Measurements from ENCODE around the gene KATNAL2. TPM values are rescaled to one million over a fixed set of nuclear protein-coding genes. Genes with fewer than 3 reads are reported as not detected.

Gene KATNAL2
- polyA plus RNA-seq, 3 donors = 0.35 to 0.36 TPM; not detected in 1

DNA sequence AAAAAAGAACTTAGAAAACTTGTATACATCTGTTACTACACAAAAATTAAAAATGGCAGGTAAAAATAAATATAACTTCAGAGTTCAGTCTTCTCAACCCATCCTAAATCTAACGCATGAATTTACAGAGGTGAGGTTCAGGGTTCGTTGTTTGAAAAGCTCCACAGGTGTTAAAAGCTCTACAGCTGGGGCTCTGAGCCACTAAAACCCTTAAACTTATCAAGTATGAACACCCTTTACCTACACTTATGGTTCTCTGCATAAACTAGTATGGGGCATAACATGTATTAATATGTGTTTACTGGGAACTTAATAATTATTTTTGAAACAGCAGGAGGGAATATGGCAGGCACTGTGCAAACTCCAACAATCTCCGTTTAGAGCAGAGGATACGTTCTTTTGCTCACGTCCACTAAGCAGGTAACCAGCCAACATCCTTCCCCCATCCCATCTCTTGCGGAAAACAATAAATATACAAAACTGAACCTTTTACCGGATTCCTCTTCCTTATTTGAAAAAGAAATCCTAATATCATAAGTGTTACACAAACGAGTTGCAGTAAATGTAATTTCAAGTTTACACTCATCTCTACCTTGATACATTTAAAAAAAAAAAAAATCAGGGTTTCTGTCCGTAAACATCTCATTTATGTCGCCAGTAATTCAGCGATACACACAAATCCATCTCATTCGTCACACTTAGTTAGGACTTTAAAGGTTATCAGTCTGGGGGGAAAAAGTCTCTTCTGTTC, 1.4 kb upstream of the KATNAL2 start:
- DNase-seq = no peak
- H3K9me3 ChIP-seq (replicated peaks in 1 of 2; ENCODE audit: control insufficient read depth in 1 of 2, insufficient read depth in 1 of 2, low read length in 2 of 2) = no peaks in the 10 kb centered on the region
- H3K4me3 ChIP-seq (replicated peaks in 1 of 3; ENCODE audit: low read depth in 2 of 3, low read length in 3 of 3) = peak overlapping the region; percentile 63 to 98 (median 84)
- intact Hi-C loops (cut with micrococcal nuclease) = no loop called here
- TF ChIP-seq, protein P1, sequence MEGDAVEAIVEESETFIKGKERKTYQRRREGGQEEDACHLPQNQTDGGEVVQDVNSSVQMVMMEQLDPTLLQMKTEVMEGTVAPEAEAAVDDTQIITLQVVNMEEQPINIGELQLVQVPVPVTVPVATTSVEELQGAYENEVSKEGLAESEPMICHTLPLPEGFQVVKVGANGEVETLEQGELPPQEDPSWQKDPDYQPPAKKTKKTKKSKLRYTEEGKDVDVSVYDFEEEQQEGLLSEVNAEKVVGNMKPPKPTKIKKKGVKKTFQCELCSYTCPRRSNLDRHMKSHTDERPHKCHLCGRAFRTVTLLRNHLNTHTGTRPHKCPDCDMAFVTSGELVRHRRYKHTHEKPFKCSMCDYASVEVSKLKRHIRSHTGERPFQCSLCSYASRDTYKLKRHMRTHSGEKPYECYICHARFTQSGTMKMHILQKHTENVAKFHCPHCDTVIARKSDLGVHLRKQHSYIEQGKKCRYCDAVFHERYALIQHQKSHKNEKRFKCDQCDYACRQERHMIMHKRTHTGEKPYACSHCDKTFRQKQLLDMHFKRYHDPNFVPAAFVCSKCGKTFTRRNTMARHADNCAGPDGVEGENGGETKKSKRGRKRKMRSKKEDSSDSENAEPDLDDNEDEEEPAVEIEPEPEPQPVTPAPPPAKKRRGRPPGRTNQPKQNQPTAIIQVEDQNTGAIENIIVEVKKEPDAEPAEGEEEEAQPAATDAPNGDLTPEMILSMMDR (IDR thresholded peaks at IDR 0.05) = no peak
- H3K4me2 ChIP-seq (replicated peaks; ENCODE audit: extremely low read depth, low read length, poor library complexity, severe bottlenecking) = peak overlapping the region; percentile 93
- H3K9ac ChIP-seq (ENCODE audit: insufficient read depth, low read length, poor library complexity, severe bottlenecking) = peak overlapping the region; percentile 74
- Mint-ChIP-seq H3K9me3 (peaks cover 0 to 1% (median 0%) of the 10 kb centered on the region in 7 donors), H3K27me3 (ENCODE audit: low read depth in 3 of 3) (peaks cover 0 to 10% (median 0%) of the 10 kb centered on the region in 3 donors), H3K27ac (no peak overlapping the region), H3K4me1 (peaks cover 40% of the 10 kb centered on the region), H3K36me3 (no peaks in the 10 kb centered on the region), H3K4me3 (peak overlapping the region; percentile 89 to 93)
- no peak overlapping the region for H3K27ac ChIP-seq (ENCODE audit: low read depth in 1 of 2, low read length in 2 of 2)
- H3K4me1 ChIP-seq (ENCODE audit: control insufficient read depth in 1 of 2, insufficient read depth in 2 of 2, low read length in 2 of 2) = peaks cover 18 to 23% of the 10 kb centered on the region in 2 donors
- no peaks in the 10 kb centered on the region for H3K36me3 ChIP-seq (replicated peaks in 1 of 2; ENCODE audit: control insufficient read depth in 1 of 2, insufficient read depth in 2 of 2, low read length in 2 of 2)
- H4K20me1 ChIP-seq (ENCODE audit: insufficient read depth, low read length) = peaks cover 17% of the 10 kb centered on the region
- WGBS (ENCODE audit: insufficient coverage) = no CpG with 5 or more reads among the region's 12 CpGs
- no peaks in the 10 kb centered on the region for H3K27me3 ChIP-seq (ENCODE audit: control insufficient read depth in 2 of 2, insufficient read depth in 2 of 2, low read length in 2 of 2)
- peaks cover 54% of the 10 kb centered on the region for H3K79me2 ChIP-seq (ENCODE audit: insufficient read depth, low read length)
- H2AFZ ChIP-seq (ENCODE audit: insufficient read depth, low read depth, low read length, poor library complexity, severe bottlenecking) = peak overlapping the region; percentile 90

DNA sequence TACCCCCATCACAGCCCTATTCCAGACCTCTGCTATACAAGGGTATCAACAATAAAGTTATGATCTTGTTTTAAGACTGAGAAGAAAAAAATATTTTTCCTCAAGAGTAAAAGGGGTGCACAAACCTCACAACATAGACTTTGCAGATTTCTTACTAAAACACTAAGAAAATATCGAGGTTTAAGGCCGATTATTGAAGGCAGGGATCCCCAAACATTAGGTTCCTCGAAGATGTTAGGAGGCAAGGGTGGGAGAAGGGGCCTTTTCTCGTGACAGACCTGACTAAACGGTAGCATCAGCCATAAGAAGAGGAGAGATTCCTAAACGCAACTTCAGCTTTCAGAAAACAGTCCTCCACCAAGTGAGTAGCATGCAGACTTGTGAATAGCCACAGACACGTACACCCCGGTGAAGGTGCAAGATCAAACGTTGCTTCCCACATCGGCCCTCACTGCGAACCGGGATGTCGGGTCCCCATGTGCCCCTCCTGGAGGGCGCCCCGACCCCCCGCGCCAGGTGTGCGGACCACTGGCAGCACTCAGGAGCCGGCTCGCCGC, 773 bp upstream of the KATNAL2 start:
- WGBS (ENCODE audit: insufficient coverage) = 0% methylated on average over 16 of the region's 21 CpGs
- peaks cover 18 to 23% of the 10 kb centered on the region in 2 donors for H3K4me1 ChIP-seq (ENCODE audit: control insufficient read depth in 1 of 2, insufficient read depth in 2 of 2, low read length in 2 of 2)
- H3K4me3 ChIP-seq (replicated peaks in 1 of 3; ENCODE audit: low read depth in 2 of 3, low read length in 3 of 3) = peak overlapping the region; percentile 63 to 98 (median 84)
- no peaks in the 10 kb centered on the region for H3K36me3 Mint-ChIP-seq
- H3K4me3 Mint-ChIP-seq = peak overlapping the region; percentile 89 to 93
- H3K4me2 ChIP-seq (replicated peaks; ENCODE audit: extremely low read depth, low read length, poor library complexity, severe bottlenecking) = peak overlapping the region; percentile 93
- H3K9me3 ChIP-seq (replicated peaks in 1 of 2; ENCODE audit: control insufficient read depth in 1 of 2, insufficient read depth in 1 of 2, low read length in 2 of 2) = no peaks in the 10 kb centered on the region
- peaks cover 48% of the 10 kb centered on the region for H3K79me2 ChIP-seq (ENCODE audit: insufficient read depth, low read length)
- DNase-seq = peak in 2 of 3 donors; percentile 6 to 10
- TF ChIP-seq, protein P1 (IDR thresholded peaks at IDR 0.05) = no peak
- no peaks in the 10 kb centered on the region for H3K27me3 ChIP-seq (ENCODE audit: control insufficient read depth in 2 of 2, insufficient read depth in 2 of 2, low read length in 2 of 2)
- peaks cover 17% of the 10 kb centered on the region for H4K20me1 ChIP-seq (ENCODE audit: insufficient read depth, low read length)
- H3K36me3 ChIP-seq (replicated peaks in 1 of 2; ENCODE audit: control insufficient read depth in 1 of 2, insufficient read depth in 2 of 2, low read length in 2 of 2) = no peaks in the 10 kb centered on the region
- H3K9me3 Mint-ChIP-seq = peaks cover 0 to 1% (median 0%) of the 10 kb centered on the region in 7 donors
- H3K27me3 Mint-ChIP-seq (ENCODE audit: low read depth in 3 of 3) = peaks cover 0 to 10% (median 0%) of the 10 kb centered on the region in 3 donors
- H2AFZ ChIP-seq (ENCODE audit: insufficient read depth, low read depth, low read length, poor library complexity, severe bottlenecking) = peak overlapping the region; percentile 90
- H3K27ac ChIP-seq (ENCODE audit: low read depth in 1 of 2, low read length in 2 of 2) = peak overlapping the region; percentile 9 to 73
- peak overlapping the region; percentile 74 for H3K9ac ChIP-seq (ENCODE audit: insufficient read depth, low read length, poor library complexity, severe bottlenecking)
- intact Hi-C loops (cut with micrococcal nuclease) = no loop called here
- peaks cover 40% of the 10 kb centered on the region for H3K4me1 Mint-ChIP-seq
- H3K27ac Mint-ChIP-seq = peak overlapping the region in 6 of 7 donors; percentile 45 to 84 (median 78)
